Mammary microvascular endothelial cell (primary cell): Measurements from ENCODE around the gene SPDYE5. TPM values are rescaled to one million over a fixed set of nuclear protein-coding genes. Genes with fewer than 3 reads are reported as not detected.

ENCODE experiments used
- total RNA-seq: library from RNA; depleted of rRNA; stranded (reverse); fragments of >200 nt; gene quantifications from 2 replicates; pipeline ENCODE4 v1.2.3, GENCODE V29; 2015

SPDYE5 gene
- not detected in 2 replicates for total RNA-seq

DNA sequence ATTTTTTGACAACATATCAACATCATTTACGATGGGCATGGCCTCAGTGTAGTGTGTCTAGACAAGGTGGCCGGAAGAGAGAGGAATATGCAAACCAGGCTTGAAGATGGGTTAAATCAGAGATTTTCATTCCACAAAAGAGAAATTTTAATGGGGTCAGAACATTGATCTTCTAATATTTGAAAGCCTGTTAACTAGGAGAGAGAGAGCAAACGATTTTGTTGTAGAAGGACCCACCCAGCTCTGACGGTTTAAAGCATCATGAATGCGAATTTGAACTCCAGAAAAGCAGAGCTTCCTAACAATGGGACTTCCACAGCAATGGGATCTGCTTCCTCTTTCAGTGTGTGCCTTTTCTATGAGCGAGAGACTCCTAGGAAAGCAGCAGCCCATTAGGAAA lies at the start of gene SPDYE5:
Gene SPDYE5, plus strand, starts transcription at position 301 of the 400 bp plus-strand sequence. CDS start 1,728 bp downstream, outside the sequence.

DNA sequence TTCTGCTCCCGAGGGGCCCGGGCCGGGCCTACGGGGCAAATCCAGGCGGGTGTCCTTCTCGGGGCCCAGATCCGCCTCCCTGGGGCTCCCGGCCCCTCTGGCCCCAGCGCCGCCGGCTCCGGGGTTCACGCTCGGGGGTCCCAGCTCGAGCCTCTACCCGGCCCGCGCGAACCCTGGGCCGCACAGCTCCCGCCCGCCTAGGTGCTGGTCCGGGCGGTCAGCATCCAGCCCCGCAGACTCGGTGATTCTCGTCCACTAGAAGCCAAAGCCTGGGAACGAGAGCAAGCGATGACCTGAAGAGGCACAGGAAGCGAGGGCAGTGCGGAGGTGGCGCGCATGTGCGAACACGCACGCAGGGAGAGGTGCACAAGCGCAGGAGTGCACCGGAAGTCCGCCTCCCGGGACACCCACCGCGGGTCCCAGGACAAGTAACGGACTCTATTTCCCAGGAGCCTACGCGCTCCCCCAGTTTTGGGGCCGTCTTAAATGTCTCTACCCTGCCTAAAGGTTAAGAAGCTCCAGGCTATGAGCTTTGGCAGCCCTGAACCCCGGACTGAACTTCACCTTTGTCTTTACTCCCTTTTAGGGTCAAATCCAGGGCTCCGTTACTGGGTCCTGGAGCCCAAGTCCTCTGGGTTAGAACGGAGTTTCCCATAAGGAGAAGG lies 6.0 kb upstream of the SPDYE5 start, which contains the start of gene POM121C:
Gene POM121C, minus strand, starts transcription at position 321 of the 665 bp plus-strand sequence. CDS start 44,803 bp downstream, outside the sequence.

Other genes with a start within 250 kb of the SPDYE5 start
- gene TRIM73, start 96.7 kb upstream of the SPDYE5 start, total RNA-seq = 0.05 TPM in 1 of 2 replicates, not detected in the other
- 8.7 and 12.2 TPM in 2 replicates for gene POM121C, start 6.0 kb upstream of the SPDYE5 start, total RNA-seq
- 21.7 and 25.1 TPM in 2 replicates for gene HIP1, start 246.6 kb downstream of the SPDYE5 start, total RNA-seq